Neural cell (in vitro differentiated cells): ENCODE measurements around the gene TFDP2. TPM values are rescaled to one million over a fixed set of nuclear protein-coding genes. Genes with fewer than 3 reads are reported as not detected.

Experiments used
- H2AFZ ChIP-seq: fragments of 200-600, 300-800 bp; sonication (generic), shearing (Covaris generic); 2 replicates; pipeline ENCODE4 v1.6.0; 2014; ENCODE audit warnings: low read depth, mild to moderate bottlenecking, antibody characterized with exemption, low read length, moderate library complexity
- H3F3A ChIP-seq: fragments of 200-600 bp; shearing (Covaris generic); 2 replicates; pipeline ENCODE4 v1.6.1; 2016; ENCODE audit warnings: mild to moderate bottlenecking, moderate library complexity, mixed read lengths, antibody characterized with exemption, low read length; ENCODE audit not compliant: insufficient read depth, poor library complexity, severe bottlenecking
- H3K27ac ChIP-seq: fragments of 200-600, 300-800 bp; sonication (generic), shearing (Covaris generic); 2 replicates; pipeline ENCODE4 v1.5.1; 2014; ENCODE audit warnings: mild to moderate bottlenecking, low read length, moderate library complexity
- H3K27me3 ChIP-seq: fragments of 300-800, 200-600 bp; sonication (generic), shearing (Covaris generic); 2 replicates; pipeline ENCODE4 v1.6.0; 2014; ENCODE audit warnings: mild to moderate bottlenecking, low read depth, low read length, moderate library complexity; ENCODE audit not compliant: insufficient read depth
- H3K36me3 ChIP-seq: fragments of 300-800, 200-600 bp; sonication (generic), shearing (Covaris generic); 2 replicates; pipeline ENCODE4 v1.5.1; 2014; ENCODE audit warnings: mild to moderate bottlenecking, antibody characterized with exemption, low read length, moderate library complexity; ENCODE audit not compliant: insufficient read depth
- H3K4me2 ChIP-seq: fragments of 300-800, 200-600 bp; sonication (generic), shearing (Covaris generic); 2 replicates; pipeline ENCODE4 v1.6.0; 2014; ENCODE audit warnings: mild to moderate bottlenecking, low read length
- H3K4me3 ChIP-seq: fragments of 300-800, 200-600 bp; sonication (generic), shearing (Covaris generic); 2 replicates; pipeline ENCODE4 v1.5.1; 2014; ENCODE audit warnings: mild to moderate bottlenecking, low read length, moderate library complexity
- H3K79me2 ChIP-seq: fragments of 200-600 bp; shearing (Covaris generic); replicated peaks from 2 replicates; pipeline ENCODE4 v1.6.0; 2014; ENCODE audit warnings: mild to moderate bottlenecking, low read length, moderate library complexity; ENCODE audit not compliant: insufficient read depth
- H3K9ac ChIP-seq: fragments of 300-800, 200-600 bp; sonication (generic), shearing (Covaris generic); 2 replicates; pipeline ENCODE4 v1.6.1; 2016; ENCODE audit warnings: mild to moderate bottlenecking, low read length, mixed read lengths
- H3K9me2 ChIP-seq: fragments of 200-600 bp; shearing (Covaris generic); 2 replicates; pipeline ENCODE4 v1.6.1; 2016; ENCODE audit warnings: mild to moderate bottlenecking, low read length, mixed read lengths; ENCODE audit not compliant: insufficient read depth
- H3K9me3 ChIP-seq: fragments of 200-600, 300-800 bp; sonication (generic), shearing (Covaris generic); 2 replicates; pipeline ENCODE4 v1.6.1; 2016; ENCODE audit warnings: mild to moderate bottlenecking, mixed run types, low read length, moderate library complexity, mixed read lengths
- H4K20me1 ChIP-seq: fragments of 200-600 bp; shearing (Covaris generic); 2 replicates; pipeline ENCODE4 v1.6.1; 2016; ENCODE audit warnings: mild to moderate bottlenecking, mixed run types; ENCODE audit not compliant: insufficient read depth
- EP300 ChIP-seq: fragments of 450-650 bp; conservative IDR thresholded peaks from 2 replicates; pipeline ENCODE4 v1.6.1; 2014; ENCODE audit warnings: antibody characterized with exemption, mild to moderate bottlenecking, moderate library complexity; ENCODE audit not compliant: poor library complexity, severe bottlenecking
- EZH2 ChIP-seq: fragments of 200-600, 300-800 bp; shearing (Covaris generic), sonication (generic); IDR thresholded peaks from 2 replicates; pipeline ENCODE4 v1.6.1; 2014; ENCODE audit warnings: antibody characterized with exemption, low read length, borderline replicate concordance, mild to moderate bottlenecking; ENCODE audit not compliant: insufficient read depth, poor library complexity, severe bottlenecking
- MXI1 ChIP-seq: fragments of 450-650 bp; conservative IDR thresholded peaks from 2 replicates; pipeline ENCODE4 v1.6.1; 2014; ENCODE audit warnings: antibody characterized with exemption, mild to moderate bottlenecking; ENCODE audit not compliant: poor library complexity, severe bottlenecking
- POLR2AphosphoS5 ChIP-seq: IDR thresholded peaks from 2 replicates; pipeline ENCODE4 v1.6.1; 2012
- RAD21 ChIP-seq: fragments of 450-650 bp; conservative IDR thresholded peaks from 2 replicates; pipeline ENCODE4 v1.6.1; 2014; ENCODE audit warnings: antibody characterized with exemption, mild to moderate bottlenecking, moderate library complexity
- REST ChIP-seq: IDR thresholded peaks from 2 replicates; pipeline ENCODE4 v1.6.1; 2012; ENCODE audit warnings: borderline replicate concordance
- SMC3 ChIP-seq: fragments of 450-650 bp; conservative IDR thresholded peaks from 2 replicates; pipeline ENCODE4 v1.6.1; 2014; ENCODE audit warnings: antibody characterized with exemption, mild to moderate bottlenecking, moderate library complexity; ENCODE audit not compliant: poor library complexity
- TAF1 ChIP-seq: IDR thresholded peaks from 2 replicates; pipeline ENCODE4 v1.6.1; 2012; ENCODE audit warnings: low read depth
- polyA plus RNA-seq: library from polyadenylated mRNA; depleted of rRNA; stranded (reverse); fragments of >200 nt; gene quantifications from 2 replicates; pipeline ENCODE4 v1.2.3, GENCODE V29; 2014
- TF ChIP-seq, protein P1 (sequence below): fragments of 450-650 bp; IDR thresholded peaks from 2 replicates; pipeline ENCODE4 v1.5.1; 2014; ENCODE audit warnings: antibody characterized with exemption, mild to moderate bottlenecking, moderate library complexity; ENCODE audit not compliant: poor library complexity, severe bottlenecking

The TFDP2 gene
- polyA plus RNA-seq, 1 donor from 2014 or later, result 17.0 TPM

DNA sequence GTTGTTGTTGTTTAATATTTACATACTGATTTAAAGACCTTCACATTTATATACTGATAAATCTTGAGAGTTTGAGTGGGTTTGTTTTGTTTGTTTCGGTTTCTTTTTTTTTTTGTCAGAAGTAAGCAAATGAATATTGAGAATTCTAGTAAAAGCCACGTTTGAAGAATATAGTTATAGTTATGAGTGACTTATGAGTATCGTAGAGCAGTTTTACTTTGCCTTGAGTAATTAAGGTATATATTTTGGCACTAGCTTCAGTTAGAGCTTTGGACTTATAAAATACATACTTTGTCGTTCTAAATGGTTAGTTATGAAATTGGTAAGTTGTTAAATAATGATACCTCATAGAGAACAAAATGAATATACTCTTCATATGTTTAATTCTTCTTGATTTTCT, 245.1 kb downstream of the TFDP2 start:
- Histone ChIP-seq H3K9me3 (no peaks in the 10 kb centered on the region), H3F3A (no peaks in the 10 kb centered on the region), H3K79me2 (no peaks in the 10 kb centered on the region), H4K20me1 (no peaks in the 10 kb centered on the region), H3K9me2 (no peaks in the 10 kb centered on the region), H3K4me3 (no peak overlapping the region), H3K9ac (no peak overlapping the region), H3K27ac (no peak overlapping the region), H3K4me2 (no peak overlapping the region), H3K27me3 (no peaks in the 10 kb centered on the region), H3K36me3 (peaks cover 11% of the 10 kb centered on the region), H2AFZ (no peak overlapping the region)
- TF ChIP-seq REST, result no peak
- TF ChIP-seq MXI1, result no peak
- TF ChIP-seq EZH2, result no peak
- TF ChIP-seq, protein P1, sequence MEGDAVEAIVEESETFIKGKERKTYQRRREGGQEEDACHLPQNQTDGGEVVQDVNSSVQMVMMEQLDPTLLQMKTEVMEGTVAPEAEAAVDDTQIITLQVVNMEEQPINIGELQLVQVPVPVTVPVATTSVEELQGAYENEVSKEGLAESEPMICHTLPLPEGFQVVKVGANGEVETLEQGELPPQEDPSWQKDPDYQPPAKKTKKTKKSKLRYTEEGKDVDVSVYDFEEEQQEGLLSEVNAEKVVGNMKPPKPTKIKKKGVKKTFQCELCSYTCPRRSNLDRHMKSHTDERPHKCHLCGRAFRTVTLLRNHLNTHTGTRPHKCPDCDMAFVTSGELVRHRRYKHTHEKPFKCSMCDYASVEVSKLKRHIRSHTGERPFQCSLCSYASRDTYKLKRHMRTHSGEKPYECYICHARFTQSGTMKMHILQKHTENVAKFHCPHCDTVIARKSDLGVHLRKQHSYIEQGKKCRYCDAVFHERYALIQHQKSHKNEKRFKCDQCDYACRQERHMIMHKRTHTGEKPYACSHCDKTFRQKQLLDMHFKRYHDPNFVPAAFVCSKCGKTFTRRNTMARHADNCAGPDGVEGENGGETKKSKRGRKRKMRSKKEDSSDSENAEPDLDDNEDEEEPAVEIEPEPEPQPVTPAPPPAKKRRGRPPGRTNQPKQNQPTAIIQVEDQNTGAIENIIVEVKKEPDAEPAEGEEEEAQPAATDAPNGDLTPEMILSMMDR, result no peak
- TF ChIP-seq TAF1, result no peak
- TF ChIP-seq EP300, result no peak
- no peak for TF ChIP-seq RAD21
- TF ChIP-seq SMC3, result no peak
- TF ChIP-seq POLR2AphosphoS5, result no peak

DNA sequence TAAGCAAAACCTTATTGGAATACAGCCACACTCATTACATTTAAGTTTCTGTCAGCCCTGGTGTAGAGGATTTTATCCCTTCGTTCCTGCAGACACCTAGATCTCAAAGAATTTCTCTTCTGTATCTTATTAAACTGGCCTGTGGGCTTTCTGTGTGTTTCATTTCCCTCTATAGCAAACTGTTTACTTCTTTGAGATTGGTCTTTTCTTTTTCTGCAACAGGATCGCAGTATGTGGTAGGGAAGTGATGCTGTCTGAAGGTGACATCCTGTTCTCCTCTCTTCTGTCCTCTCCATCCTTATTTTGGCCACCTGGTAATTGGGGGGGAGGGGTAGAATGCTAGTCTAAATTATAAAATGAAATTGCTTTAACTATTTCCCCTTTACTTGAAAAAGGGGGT, 247.4 kb downstream of the TFDP2 start:
- Histone ChIP-seq H3K79me2 (peaks cover 5% of the 10 kb centered on the region), H3K9ac (no peak overlapping the region), H3K9me3 (no peaks in the 10 kb centered on the region), H2AFZ (no peak overlapping the region), H4K20me1 (no peaks in the 10 kb centered on the region), H3K27me3 (no peaks in the 10 kb centered on the region), H3K27ac (no peak overlapping the region), H3K36me3 (peaks cover 5% of the 10 kb centered on the region), H3K4me2 (no peak overlapping the region), H3K9me2 (no peaks in the 10 kb centered on the region), H3K4me3 (no peak overlapping the region), H3F3A (no peaks in the 10 kb centered on the region)
- TF ChIP-seq EZH2 (no peak), REST (no peak), SMC3 (no peak), POLR2AphosphoS5 (no peak), RAD21 (no peak), MXI1 (no peak), TAF1 (no peak), EP300 (no peak)
- TF ChIP-seq, protein P1, result no peak
